Measurements from ENCODE around the gene CRYGB. TPM values are rescaled to one million over a fixed set of nuclear protein-coding genes. Genes with fewer than 3 reads are reported as not detected.

The CRYGB gene
- total and polyA plus RNA-seq, 2 of the 13 experiments (the other 11 are each of a cell fraction or from before 2014, with no cell fraction given): not detected

GRCh38 chr2:208142925-208143799, 2.8 kb downstream of the CRYGB start (continued):
- TF ChIP-seq TRAFD1 (CRISPR knock-in tag; IDR thresholded peaks at IDR 0.05; ENCODE audit: borderline replicate concordance): no peak
- TF ChIP-seq ZSCAN5A (CRISPR knock-in tag; IDR thresholded peaks at IDR 0.05; ENCODE audit: borderline replicate concordance): no peak
- TF ChIP-seq IRF2 (CRISPR knock-in tag; IDR thresholded peaks at IDR 0.05): peak; percentile 30; the same call in 1 of the 2 replicates
- no peak for TF ChIP-seq TGIF2 (CRISPR knock-in tag; IDR thresholded peaks at IDR 0.05)
- no peak for TF ChIP-seq JDP2 (CRISPR knock-in tag; IDR thresholded peaks at IDR 0.05; ENCODE audit: borderline replicate concordance)
- TF ChIP-seq POLR2AphosphoS5 (IDR thresholded peaks at IDR 0.05; ENCODE audit: low read depth, low read length): no peak
- no peak for TF ChIP-seq KDM5B (CRISPR knock-in tag; IDR thresholded peaks at IDR 0.05; ENCODE audit: borderline replicate concordance)
- no peak for TF ChIP-seq ZNF138 (CRISPR knock-in tag; IDR thresholded peaks at IDR 0.05; ENCODE audit: low read depth)
- no peak for TF ChIP-seq PITX1 (CRISPR knock-in tag; IDR thresholded peaks at IDR 0.05)
- TF ChIP-seq RNF219 (CRISPR knock-in tag; IDR thresholded peaks at IDR 0.05): no peak
- TF ChIP-seq AHR (CRISPR knock-in tag; IDR thresholded peaks at IDR 0.05): no peak
- no peak for TF ChIP-seq ZNF30 (CRISPR knock-in tag; IDR thresholded peaks at IDR 0.05)
- peak; percentile 68 for TF ChIP-seq FOXA3 (CRISPR knock-in tag; IDR thresholded peaks at IDR 0.05)
- TF ChIP-seq ZNF549 (CRISPR knock-in tag; IDR thresholded peaks at IDR 0.05): no peak
- no peak for TF ChIP-seq CSRNP2 (CRISPR knock-in tag; conservative IDR thresholded peaks at IDR 0.05; ENCODE audit: low read depth)
- TF ChIP-seq MAX (IDR thresholded peaks at IDR 0.05): peak; percentile 45; the same call in 1 of the 2 replicates
- peak; percentile 30; the same call in 1 of the 2 replicates for TF ChIP-seq TARDBP (CRISPR knock-in tag; IDR thresholded peaks at IDR 0.05)
- peak in 1 of 2 experiments; percentile 48; a peak in 1 of 4 replicates for TF ChIP-seq EP300 (IDR thresholded peaks at IDR 0.05; ENCODE audit: low read depth in 2 of 2, low read length in 2 of 2)
- peak; percentile 82 for TF ChIP-seq EP300 (CRISPR knock-in tag; IDR thresholded peaks at IDR 0.05; ENCODE audit: borderline replicate concordance)
- TF ChIP-seq MAFG (CRISPR knock-in tag; IDR thresholded peaks at IDR 0.05): no peak
- TF ChIP-seq KLF11 (CRISPR knock-in tag; IDR thresholded peaks at IDR 0.05): no peak
- no peak for TF ChIP-seq ZNF282 (IDR thresholded peaks at IDR 0.05; ENCODE audit: partially characterized antibody)
- no peak for TF ChIP-seq ISX (CRISPR knock-in tag; conservative IDR thresholded peaks at IDR 0.05)
- TF ChIP-seq ZMYM4 (CRISPR knock-in tag; IDR thresholded peaks at IDR 0.05): peak; percentile 42; the same call in 1 of the 2 replicates

Data from HepG2 (cell line).